Measurements from ENCODE around the gene HNRNPR.

HNRNPR gene

GRCh38 chr1:23357138-23357908 lies 13.2 kb upstream of the HNRNPR start:
- TF ChIP-seq CTCF (IDR thresholded peaks at IDR 0.05; ENCODE audit: extremely low read depth, insufficient read depth, missing control alignments) = no peak
- DNase-seq (ENCODE audit: low spot score) = no peak
- in situ Hi-C loops (cut with MboI; ENCODE audit: low pct_unique_long_range_greater_than_20kb, low sequenced_read_pairs, unreplicated experiment) = no loop called here

DNA sequence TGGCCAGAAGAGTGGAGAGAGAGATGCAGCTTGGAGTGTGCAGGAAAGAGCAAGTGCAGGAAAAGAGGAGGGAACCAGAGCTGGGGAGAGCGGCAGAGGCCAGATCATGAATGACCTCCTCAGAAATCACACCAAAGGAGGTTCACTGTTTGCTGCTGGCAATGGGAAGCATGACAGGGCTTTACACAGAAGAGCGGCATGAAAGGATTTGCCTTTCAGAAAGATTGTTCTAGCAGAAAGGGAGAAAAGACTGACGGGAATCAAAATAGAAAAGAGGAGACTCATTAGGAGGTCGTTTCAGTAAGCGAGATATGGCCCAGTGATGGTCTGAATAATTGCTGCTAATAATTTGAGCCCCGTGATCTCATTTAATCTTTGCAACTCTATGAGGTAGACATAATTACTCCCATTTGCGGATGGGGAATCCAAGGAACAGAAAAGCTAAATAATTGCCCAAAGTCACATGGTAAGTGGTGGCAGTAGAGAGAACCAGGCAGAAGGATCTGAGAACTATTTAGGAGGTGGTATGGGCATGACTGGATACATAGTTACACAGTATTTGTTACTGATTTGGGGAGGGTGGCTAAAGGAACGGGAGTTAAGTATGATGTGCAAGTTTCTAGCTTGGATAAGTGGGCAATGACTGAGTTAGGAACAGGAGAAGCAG lies 12.5 kb upstream of the HNRNPR start:
- in situ Hi-C loops (cut with MboI; ENCODE audit: low pct_unique_long_range_greater_than_20kb, low sequenced_read_pairs, unreplicated experiment) = no loop called here
- no peak for DNase-seq (ENCODE audit: low spot score)

GRCh38 chr1:23354245-23354644 lies 10.2 kb upstream of the HNRNPR start:
- no peak for TF ChIP-seq CTCF (IDR thresholded peaks at IDR 0.05; ENCODE audit: extremely low read depth, insufficient read depth, missing control alignments)
- in situ Hi-C loops (cut with MboI; ENCODE audit: low pct_unique_long_range_greater_than_20kb, low sequenced_read_pairs, unreplicated experiment) = no loop called here
- DNase-seq (ENCODE audit: low spot score) = no peak

More for the DNA sequence above, 12.5 kb upstream of the HNRNPR start:
- no peak for TF ChIP-seq CTCF (IDR thresholded peaks at IDR 0.05; ENCODE audit: extremely low read depth, insufficient read depth, missing control alignments)

- no peak for DNase-seq (ENCODE audit: low spot score)
- no peak for TF ChIP-seq CTCF (IDR thresholded peaks at IDR 0.05; ENCODE audit: extremely low read depth, insufficient read depth, missing control alignments)
- in situ Hi-C loops (cut with MboI; ENCODE audit: low pct_unique_long_range_greater_than_20kb, low sequenced_read_pairs, unreplicated experiment) = no loop called here
Measured at GRCh38 chr1:23352096-23352695, 8.1 kb upstream of the HNRNPR start.

- no peak for DNase-seq (ENCODE audit: low spot score)
- TF ChIP-seq CTCF (IDR thresholded peaks at IDR 0.05; ENCODE audit: extremely low read depth, insufficient read depth, missing control alignments) = no peak
- in situ Hi-C loops (cut with MboI; ENCODE audit: low pct_unique_long_range_greater_than_20kb, low sequenced_read_pairs, unreplicated experiment) = no loop called here
Measured at GRCh38 chr1:23345920-23346319, 1.8 kb upstream of the HNRNPR start.

GRCh38 chr1:23344987-23345472 lies 946 bp upstream of the HNRNPR start:
- TF ChIP-seq CTCF (IDR thresholded peaks at IDR 0.05; ENCODE audit: extremely low read depth, insufficient read depth, missing control alignments) = no peak

More at GRCh38 chr1:23344987-23345472, 946 bp upstream of the HNRNPR start:
- DNase-seq (ENCODE audit: low spot score) = no peak
- in situ Hi-C loops (cut with MboI; ENCODE audit: low pct_unique_long_range_greater_than_20kb, low sequenced_read_pairs, unreplicated experiment) = no loop called here
